Measurements from ENCODE around the gene ANKS4B. TPM values are rescaled to one million over a fixed set of nuclear protein-coding genes. Genes with fewer than 3 reads are reported as not detected.

ANKS4B gene
- total and polyA plus RNA-seq, 2 donors from 2014 or later: 1.4 to 9.7 TPM

GRCh38 chr16:21265104-21265837 lies 31.8 kb downstream of the ANKS4B start:
- H3K36me3 ChIP-seq (ENCODE audit: control insufficient read depth in 2 of 3, insufficient read depth in 3 of 3, low read length in 3 of 3): no peaks in the 10 kb centered on the region
- H3K4me1 ChIP-seq (ENCODE audit: control insufficient read depth in 2 of 3, insufficient read depth in 2 of 3, low read depth in 1 of 3, low read length in 3 of 3): peaks cover 11 to 25% (median 24%) of the 10 kb centered on the region in 3 donors
- H3K9me3 ChIP-seq (ENCODE audit: control insufficient read depth in 2 of 3, insufficient read depth in 1 of 3, low read length in 3 of 3): no peaks in the 10 kb centered on the region
- H3K9ac ChIP-seq (ENCODE audit: low read length in 3 of 3): no peak overlapping the region
- FAIRE-seq (no peak), DNase-seq (no peak)
- TF ChIP-seq, protein P1, sequence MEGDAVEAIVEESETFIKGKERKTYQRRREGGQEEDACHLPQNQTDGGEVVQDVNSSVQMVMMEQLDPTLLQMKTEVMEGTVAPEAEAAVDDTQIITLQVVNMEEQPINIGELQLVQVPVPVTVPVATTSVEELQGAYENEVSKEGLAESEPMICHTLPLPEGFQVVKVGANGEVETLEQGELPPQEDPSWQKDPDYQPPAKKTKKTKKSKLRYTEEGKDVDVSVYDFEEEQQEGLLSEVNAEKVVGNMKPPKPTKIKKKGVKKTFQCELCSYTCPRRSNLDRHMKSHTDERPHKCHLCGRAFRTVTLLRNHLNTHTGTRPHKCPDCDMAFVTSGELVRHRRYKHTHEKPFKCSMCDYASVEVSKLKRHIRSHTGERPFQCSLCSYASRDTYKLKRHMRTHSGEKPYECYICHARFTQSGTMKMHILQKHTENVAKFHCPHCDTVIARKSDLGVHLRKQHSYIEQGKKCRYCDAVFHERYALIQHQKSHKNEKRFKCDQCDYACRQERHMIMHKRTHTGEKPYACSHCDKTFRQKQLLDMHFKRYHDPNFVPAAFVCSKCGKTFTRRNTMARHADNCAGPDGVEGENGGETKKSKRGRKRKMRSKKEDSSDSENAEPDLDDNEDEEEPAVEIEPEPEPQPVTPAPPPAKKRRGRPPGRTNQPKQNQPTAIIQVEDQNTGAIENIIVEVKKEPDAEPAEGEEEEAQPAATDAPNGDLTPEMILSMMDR (IDR thresholded peaks at IDR 0.05; ENCODE audit: borderline replicate concordance, extremely low read depth, insufficient read depth): no peak
- H3K27me3 ChIP-seq (ENCODE audit: control insufficient read depth, insufficient read depth, low read length): no peaks in the 10 kb centered on the region
- H3K4me3 ChIP-seq (ENCODE audit: low read length in 3 of 3): no peak overlapping the region
- intact Hi-C loops (cut with DNase I): no loop called here
- H3K27ac ChIP-seq (ENCODE audit: low read depth in 2 of 2, low read length in 2 of 2): peak overlapping the region; percentile 44 to 51

- FAIRE-seq: no peak
These were observed 33.8 kb downstream of the ANKS4B start for GRCh38 chr16:21267298-21267697.

GRCh38 chr16:21268236-21268635 lies 34.7 kb downstream of the ANKS4B start:
- FAIRE-seq: no peak
- Histone ChIP-seq H3K27me3 (ENCODE audit: control insufficient read depth, insufficient read depth, low read length) (no peaks in the 10 kb centered on the region), H3K9ac (ENCODE audit: low read length in 3 of 3) (no peak overlapping the region), H3K27ac (ENCODE audit: low read depth in 2 of 2, low read length in 2 of 2) (no peak overlapping the region), H3K9me3 (ENCODE audit: control insufficient read depth in 2 of 3, insufficient read depth in 1 of 3, low read length in 3 of 3) (no peaks in the 10 kb centered on the region), H3K4me3 (ENCODE audit: low read length in 3 of 3) (no peak overlapping the region), H3K4me1 (ENCODE audit: control insufficient read depth in 2 of 3, insufficient read depth in 2 of 3, low read depth in 1 of 3, low read length in 3 of 3) (peaks cover 8 to 15% (median 11%) of the 10 kb centered on the region in 3 donors), H3K36me3 (ENCODE audit: control insufficient read depth in 2 of 3, insufficient read depth in 3 of 3, low read length in 3 of 3) (no peaks in the 10 kb centered on the region)
- intact Hi-C loops (cut with DNase I): no loop called here
- no peak for DNase-seq
- TF ChIP-seq, protein P1 (IDR thresholded peaks at IDR 0.05; ENCODE audit: borderline replicate concordance, extremely low read depth, insufficient read depth): no peak

More at GRCh38 chr16:21267298-21267697, 33.8 kb downstream of the ANKS4B start:
- intact Hi-C loops (cut with DNase I): no loop called here
- TF ChIP-seq, protein P1 (IDR thresholded peaks at IDR 0.05; ENCODE audit: borderline replicate concordance, extremely low read depth, insufficient read depth): no peak
- Histone ChIP-seq H3K4me3 (ENCODE audit: low read length in 3 of 3) (no peak overlapping the region), H3K9me3 (ENCODE audit: control insufficient read depth in 2 of 3, insufficient read depth in 1 of 3, low read length in 3 of 3) (no peaks in the 10 kb centered on the region), H3K4me1 (ENCODE audit: control insufficient read depth in 2 of 3, insufficient read depth in 2 of 3, low read depth in 1 of 3, low read length in 3 of 3) (peaks cover 8 to 15% (median 11%) of the 10 kb centered on the region in 3 donors), H3K27me3 (ENCODE audit: control insufficient read depth, insufficient read depth, low read length) (no peaks in the 10 kb centered on the region), H3K27ac (ENCODE audit: low read depth in 2 of 2, low read length in 2 of 2) (no peak overlapping the region), H3K36me3 (ENCODE audit: control insufficient read depth in 2 of 3, insufficient read depth in 3 of 3, low read length in 3 of 3) (no peaks in the 10 kb centered on the region), H3K9ac (ENCODE audit: low read length in 3 of 3) (no peak overlapping the region)
- no peak for DNase-seq
